Activated B cell treated with CpG ODN at 0.5 μM for 24 hours (primary cell): ENCODE data around the gene TP53RK. TPM values are rescaled to one million over a fixed set of nuclear protein-coding genes. Genes with fewer than 3 reads are reported as not detected.

ENCODE experiments used
- ATAC-seq: fragments of 200-7000 bp; cut with Tn5 transposase; one replicate; pipeline ENCODE4 v1.10.0; 2021; ENCODE audit warnings: low read depth, mild to moderate bottlenecking, moderate library complexity
- CTCF ChIA-PET: fragments of 350-600 bp; sonication (Branson Sonifier 250); formaldehyde crosslinking; loops from one replicate; lab custom pipeline; 2021; ENCODE audit warnings: antibody characterized with exemption; lab: Charles Lee
- POLR2A ChIA-PET: fragments of 350-600 bp; sonication (Branson Sonifier 250); formaldehyde crosslinking; loops from one replicate; lab custom pipeline; 2021; ENCODE audit warnings: antibody characterized with exemption; lab: Charles Lee
- DNase-seq: peaks from one replicate; pipeline ENCODE4 v3.0.0; 2022
- H3K27ac Mint-ChIP-seq: one replicate; pipeline ENCODE4 v1.8.0; 2020; ENCODE audit warnings: mixed read lengths
- H3K27me3 Mint-ChIP-seq: one replicate; pipeline ENCODE4 v1.8.0; 2021; ENCODE audit warnings: mixed read lengths
- H3K36me3 Mint-ChIP-seq: one replicate; pipeline ENCODE4 v1.8.0; 2021; ENCODE audit warnings: low read depth, mixed read lengths
- H3K4me1 Mint-ChIP-seq: one replicate; pipeline ENCODE4 v1.8.0; 2021; ENCODE audit warnings: mixed read lengths
- H3K4me3 Mint-ChIP-seq: one replicate; pipeline ENCODE4 v1.8.0; 2020; ENCODE audit warnings: mild to moderate bottlenecking, mixed read lengths
- H3K9me3 Mint-ChIP-seq: one replicate; pipeline ENCODE4 v1.8.0; 2020; ENCODE audit warnings: mixed read lengths
- CTCF ChIP-seq: fragments of 200-600 bp; IDR thresholded peaks from one replicate; pipeline ENCODE4 v1.8.0; 2022; ENCODE audit warnings: antibody characterized with exemption, mild to moderate bottlenecking
- intact Hi-C: fragments of 100-400 bp; cut with micrococcal nuclease; formaldehyde crosslinking; loops from one replicate; pipeline ENCODE4 v1.15.1; 2024
- total RNA-seq: library from RNA; stranded (reverse); gene quantifications from 2 replicates; pipeline ENCODE4 v1.2.3, GENCODE V29; 2022

The TP53RK gene
- total RNA-seq, 1 donor from 2014 or later, result 18.8 TPM

GRCh38 chr20:46642969-46643343, 46.3 kb downstream of the TP53RK start:
- DNase-seq (no peak), ATAC-seq (no peak)
- peaks cover 25% of the 10 kb centered on the region for H3K27me3 Mint-ChIP-seq
- intact Hi-C loops, result no loop called here
- H3K36me3 Mint-ChIP-seq, result no peaks in the 10 kb centered on the region
- no peak overlapping the region for H3K27ac Mint-ChIP-seq
- H3K4me1 Mint-ChIP-seq, result no peaks in the 10 kb centered on the region
- TF ChIP-seq CTCF, result no peak
- H3K9me3 Mint-ChIP-seq, result no peaks in the 10 kb centered on the region
- POLR2A ChIA-PET, result no interaction called here
- CTCF ChIA-PET, result no interaction called here
- no peak overlapping the region for H3K4me3 Mint-ChIP-seq

GRCh38 chr20:46642265-46642968, 46.8 kb downstream of the TP53RK start:
- H3K9me3 Mint-ChIP-seq, result no peaks in the 10 kb centered on the region
- ChIA-PET POLR2A (no interaction called here), CTCF (no interaction called here)
- no peak overlapping the region for H3K4me3 Mint-ChIP-seq
- ATAC-seq, result no peak
- no peak for DNase-seq
- no peaks in the 10 kb centered on the region for H3K4me1 Mint-ChIP-seq
- intact Hi-C loops, result no loop called here
- no peak for TF ChIP-seq CTCF
- H3K27ac Mint-ChIP-seq, result no peak overlapping the region
- peaks cover 25% of the 10 kb centered on the region for H3K27me3 Mint-ChIP-seq
- H3K36me3 Mint-ChIP-seq, result no peaks in the 10 kb centered on the region

GRCh38 chr20:46641424-46641823, 47.8 kb downstream of the TP53RK start:
- H3K27ac Mint-ChIP-seq, result no peak overlapping the region
- DNase-seq (no peak), ATAC-seq (no peak)
- no peak for TF ChIP-seq CTCF
- ChIA-PET CTCF (no interaction called here), POLR2A (no interaction called here)
- H3K36me3 Mint-ChIP-seq, result no peaks in the 10 kb centered on the region
- no peaks in the 10 kb centered on the region for H3K4me1 Mint-ChIP-seq
- H3K27me3 Mint-ChIP-seq, result peaks cover 25% of the 10 kb centered on the region
- H3K4me3 Mint-ChIP-seq, result no peak overlapping the region
- H3K9me3 Mint-ChIP-seq, result no peaks in the 10 kb centered on the region
- intact Hi-C loops, result no loop called here

- Mint-ChIP-seq H3K4me3 (no peak overlapping the region), H3K27ac (no peak overlapping the region), H3K4me1 (no peaks in the 10 kb centered on the region), H3K9me3 (no peaks in the 10 kb centered on the region), H3K27me3 (peaks cover 32% of the 10 kb centered on the region), H3K36me3 (no peaks in the 10 kb centered on the region)
- ChIA-PET POLR2A (no interaction called here), CTCF (no interaction called here)
- ATAC-seq (no peak), DNase-seq (no peak)
- no peak for TF ChIP-seq CTCF
- intact Hi-C loops, result no loop called here
Observed at GRCh38 chr20:46640536-46641311, 48.5 kb downstream of the TP53RK start.

- DNase-seq (no peak), ATAC-seq (no peak)
- H3K4me1 Mint-ChIP-seq, result no peaks in the 10 kb centered on the region
- H3K4me3 Mint-ChIP-seq, result no peak overlapping the region
- ChIA-PET CTCF (no interaction called here), POLR2A (no interaction called here)
- no peaks in the 10 kb centered on the region for H3K9me3 Mint-ChIP-seq
- H3K27ac Mint-ChIP-seq, result no peak overlapping the region
- TF ChIP-seq CTCF, result no peak
- intact Hi-C loops, result no loop called here
- no peaks in the 10 kb centered on the region for H3K36me3 Mint-ChIP-seq
- peaks cover 37% of the 10 kb centered on the region for H3K27me3 Mint-ChIP-seq
Observed at GRCh38 chr20:46640044-46640443, 49.2 kb downstream of the TP53RK start.
